Esophagus squamous epithelium (tissue), 4 donors: ENCODE measurements around the gene PHACTR4.

Experiments used
- CTCF ChIP-seq, 6 experiments: fragments of 450-650 bp in 4 of 6; fragments of 200-600 bp in 2 of 6; sonication (generic) in 2 of 6; IDR thresholded peaks; one replicate each; pipeline ENCODE4 v1.5.1; 2016 to 2019; ENCODE audit warnings: antibody characterized with exemption in 6 of 6, mild to moderate bottlenecking in 4 of 6, moderate library complexity in 4 of 6
- POLR2A ChIP-seq, 4 donors: fragments of 450-650 bp; IDR thresholded peaks; one replicate each; pipeline ENCODE4 v1.6.1; 2017; ENCODE audit warnings: antibody characterized with exemption in 4 of 4, mild to moderate bottlenecking in 4 of 4, moderate library complexity in 3 of 4

- TF ChIP-seq CTCF (IDR thresholded peaks at IDR 0.05), result no peak
- no peak for TF ChIP-seq POLR2A (IDR thresholded peaks at IDR 0.05)
Observed at GRCh38 chr1:28466226-28466778, 96.8 kb downstream of the PHACTR4 start.
